ENCODE data around the gene KLHL41. TPM values are rescaled to one million over a fixed set of nuclear protein-coding genes. Genes with fewer than 3 reads are reported as not detected.

The KLHL41 gene
- total and polyA plus RNA-seq, 2 of the 13 experiments (the other 11 are each of a cell fraction or from before 2014, with no cell fraction given), result 0.07 to 0.31 TPM

DNA sequence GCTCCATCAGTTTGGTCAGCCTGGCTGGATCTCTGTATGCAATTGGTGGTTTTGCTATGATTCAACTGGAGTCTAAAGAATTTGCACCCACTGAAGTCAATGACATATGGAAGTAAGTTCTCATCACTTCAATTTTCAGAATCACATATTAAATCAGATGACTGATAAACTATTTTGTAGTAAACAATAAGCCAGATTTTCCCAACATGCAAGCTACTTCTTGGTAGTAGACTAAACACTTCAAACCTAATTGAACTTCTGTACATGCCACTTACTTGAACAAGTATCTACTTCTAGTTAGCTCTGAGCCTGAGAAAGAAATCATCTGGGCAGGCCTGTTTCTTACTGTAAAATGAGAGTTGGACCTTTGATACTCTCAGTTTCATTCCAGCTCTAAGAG, 11.4 kb downstream of the KLHL41 start:
- ChIA-PET CTCF (ENCODE audit: low intra/inter-chr PET ratio, low total read pairs) (no interaction called here), POLR2A (no interaction called here)
- no peak for FAIRE-seq

DNA sequence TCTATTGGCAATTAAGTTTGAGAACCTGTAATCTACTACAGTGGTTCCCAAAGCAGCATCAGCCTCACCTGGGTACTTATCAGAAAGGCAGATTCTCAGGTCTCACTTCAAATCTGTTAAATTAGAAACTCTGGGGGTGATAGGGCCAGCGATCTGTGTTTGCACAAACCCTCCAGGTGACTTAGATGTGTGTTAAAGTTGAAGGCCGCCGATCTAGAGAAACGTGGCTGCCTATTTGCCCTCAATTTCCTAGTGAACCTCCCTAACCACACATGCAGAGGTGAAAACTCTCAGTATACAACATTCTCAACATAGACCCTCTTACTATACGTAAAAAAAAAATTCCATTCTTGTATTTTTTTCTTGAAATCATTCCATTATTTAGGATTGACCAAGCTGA, 14.2 kb downstream of the KLHL41 start:
- H3K27me3 ChIP-seq (ENCODE audit: control insufficient read depth in 1 of 2, insufficient read depth in 2 of 2, low read length in 2 of 2), result no peaks in the 10 kb centered on the region
- POLR2A ChIA-PET, result no interaction called here
- no peak overlapping the region for H3K9ac ChIP-seq (ENCODE audit: insufficient read depth, low read depth, low read length)
- no peak overlapping the region for H2AFZ ChIP-seq (ENCODE audit: low read length)
- H3K9me3 ChIP-seq (ENCODE audit: low read length), result no peaks in the 10 kb centered on the region
- peaks cover 19% of the 10 kb centered on the region for H3K4me1 ChIP-seq (ENCODE audit: insufficient read depth, low read length)
- no peak overlapping the region for H3K4me3 ChIP-seq (replicated peaks in 1 of 3; ENCODE audit: insufficient read depth in 1 of 3, low read depth in 2 of 3, low read length in 3 of 3)
- FAIRE-seq (no peak), DNase-seq (ENCODE audit: low spot score) (peak; percentile 23), ATAC-seq (peak; percentile 31; the same call in 2 of the 3 replicates)
- WGBS (ENCODE audit: low lambda C conversion rate), result 18% methylated on average over 5 of the region's 5 CpGs
- CTCF ChIA-PET (ENCODE audit: low intra/inter-chr PET ratio, low total read pairs), result no interaction called here
- H4K20me1 ChIP-seq (ENCODE audit: insufficient read depth, low read length), result no peaks in the 10 kb centered on the region
- in situ Hi-C loops (cut with HindIII; ENCODE audit: extremely low pct_ligation_motif_present, low pct_unique_long_range_greater_than_20kb) (loop anchor here (10.0 kb wide), 1 partner anchor 151 kb away; no protein-coding TSS in a partner anchor), intact Hi-C loops (cut with micrococcal nuclease; ENCODE audit: unreplicated experiment) (loop anchor here (5.0 kb wide), 1 partner anchor 46 kb away; the partner anchor contains the start of gene BBS5)
- BruUV-seq (replicated peaks), result no TSS peak
- no peak overlapping the region for H3K27ac ChIP-seq (ENCODE audit: extremely low read length, insufficient read depth, low read length)
- H3K36me3 ChIP-seq (replicated peaks in 1 of 2; ENCODE audit: control insufficient read depth in 1 of 2, insufficient read depth in 2 of 2, low read length in 2 of 2), result no peaks in the 10 kb centered on the region
- peak overlapping the region; percentile 21 for H3K4me2 ChIP-seq (ENCODE audit: low read depth, low read length)
- H3K79me2 ChIP-seq (ENCODE audit: insufficient read depth, low read length), result no peaks in the 10 kb centered on the region
- TF ChIP-seq RXRB (CRISPR knock-in tag; IDR thresholded peaks at IDR 0.05; ENCODE audit: borderline replicate concordance), result peak; percentile 83
- 0 out of 2 replicates have a peak, but pooled peaks have one; percentile 30 for TF ChIP-seq ZMYM4 (CRISPR knock-in tag; IDR thresholded peaks at IDR 0.05)
- TF ChIP-seq, protein P1, sequence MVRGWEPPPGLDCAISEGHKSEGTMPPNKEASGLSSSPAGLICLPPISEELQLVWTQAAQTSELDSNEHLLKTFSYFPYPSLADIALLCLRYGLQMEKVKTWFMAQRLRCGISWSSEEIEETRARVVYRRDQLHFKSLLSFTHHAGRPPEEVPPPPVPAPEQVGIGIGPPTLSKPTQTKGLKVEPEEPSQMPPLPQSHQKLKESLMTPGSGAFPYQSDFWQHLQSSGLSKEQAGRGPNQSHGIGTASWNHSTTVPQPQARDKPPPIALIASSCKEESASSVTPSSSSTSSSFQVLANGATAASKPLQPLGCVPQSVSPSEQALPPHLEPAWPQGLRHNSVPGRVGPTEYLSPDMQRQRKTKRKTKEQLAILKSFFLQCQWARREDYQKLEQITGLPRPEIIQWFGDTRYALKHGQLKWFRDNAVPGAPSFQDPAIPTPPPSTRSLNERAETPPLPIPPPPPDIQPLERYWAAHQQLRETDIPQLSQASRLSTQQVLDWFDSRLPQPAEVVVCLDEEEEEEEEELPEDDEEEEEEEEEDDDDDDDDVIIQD (CRISPR knock-in tag; IDR thresholded peaks at IDR 0.05; ENCODE audit: low read depth), result peak; percentile 35; the same call in 1 of the 2 replicates
- no peak for TF ChIP-seq ZC3H13 (CRISPR knock-in tag; IDR thresholded peaks at IDR 0.05)
- no peak for TF ChIP-seq CBFB (CRISPR knock-in tag; IDR thresholded peaks at IDR 0.05)
- TF ChIP-seq PPARG (CRISPR knock-in tag; conservative IDR thresholded peaks at IDR 0.05), result peak; percentile 90
- TF ChIP-seq FOXK2 (IDR thresholded peaks at IDR 0.05), result no peak
- TF ChIP-seq, protein P2, sequence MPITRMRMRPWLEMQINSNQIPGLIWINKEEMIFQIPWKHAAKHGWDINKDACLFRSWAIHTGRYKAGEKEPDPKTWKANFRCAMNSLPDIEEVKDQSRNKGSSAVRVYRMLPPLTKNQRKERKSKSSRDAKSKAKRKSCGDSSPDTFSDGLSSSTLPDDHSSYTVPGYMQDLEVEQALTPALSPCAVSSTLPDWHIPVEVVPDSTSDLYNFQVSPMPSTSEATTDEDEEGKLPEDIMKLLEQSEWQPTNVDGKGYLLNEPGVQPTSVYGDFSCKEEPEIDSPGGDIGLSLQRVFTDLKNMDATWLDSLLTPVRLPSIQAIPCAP (CRISPR knock-in tag; IDR thresholded peaks at IDR 0.05; ENCODE audit: low read depth), result no peak
- no peak for TF ChIP-seq ZNF782 (CRISPR knock-in tag; IDR thresholded peaks at IDR 0.05; ENCODE audit: borderline replicate concordance)
- no peak for TF ChIP-seq ARNT2 (CRISPR knock-in tag; IDR thresholded peaks at IDR 0.05; ENCODE audit: low read depth)
- TF ChIP-seq ZNF547 (CRISPR knock-in tag; IDR thresholded peaks at IDR 0.05), result no peak
- 0 out of 2 replicates have a peak, but pooled peaks have one; percentile 22 for TF ChIP-seq RARA (CRISPR knock-in tag; IDR thresholded peaks at IDR 0.05)
- no peak for TF ChIP-seq TCF7 (IDR thresholded peaks at IDR 0.05; ENCODE audit: low read depth)
- TF ChIP-seq CC2D1A (CRISPR knock-in tag; IDR thresholded peaks at IDR 0.05), result no peak
- no peak for TF ChIP-seq CCAR2 (optimal IDR thresholded peaks at IDR 0.05; ENCODE audit: low read depth, low read length)
- TF ChIP-seq ZNF607 (CRISPR knock-in tag; IDR thresholded peaks at IDR 0.05; ENCODE audit: borderline replicate concordance), result no peak
- TF ChIP-seq ZKSCAN8 (CRISPR knock-in tag; IDR thresholded peaks at IDR 0.05; ENCODE audit: borderline replicate concordance), result no peak

More for the DNA sequence above, 11.4 kb downstream of the KLHL41 start:
- H3K4me3 ChIP-seq (replicated peaks in 1 of 3; ENCODE audit: insufficient read depth in 1 of 3, low read depth in 2 of 3, low read length in 3 of 3), result no peak overlapping the region
- H2AFZ ChIP-seq (ENCODE audit: low read length), result no peak overlapping the region
- no peaks in the 10 kb centered on the region for H3K9me3 ChIP-seq (ENCODE audit: low read length)
- no peaks in the 10 kb centered on the region for H3K27me3 ChIP-seq (ENCODE audit: control insufficient read depth in 1 of 2, insufficient read depth in 2 of 2, low read length in 2 of 2)
- no peak overlapping the region for H3K9ac ChIP-seq (ENCODE audit: insufficient read depth, low read depth, low read length)
- no peak for DNase-seq (ENCODE audit: low spot score)
- no peak overlapping the region for H3K27ac ChIP-seq (ENCODE audit: extremely low read length, insufficient read depth, low read length)
- H3K4me1 ChIP-seq (ENCODE audit: insufficient read depth, low read length), result peaks cover 19% of the 10 kb centered on the region
- in situ Hi-C loops (cut with HindIII; ENCODE audit: extremely low pct_ligation_motif_present, low pct_unique_long_range_greater_than_20kb), result loop anchor here (10.0 kb wide), 1 partner anchor 154 kb away; no protein-coding TSS in a partner anchor
- BruUV-seq (replicated peaks), result no TSS peak
- no peak for ATAC-seq
- no peaks in the 10 kb centered on the region for H3K79me2 ChIP-seq (ENCODE audit: insufficient read depth, low read length)
- intact Hi-C loops (cut with micrococcal nuclease; ENCODE audit: unreplicated experiment), result loop anchor here (5.0 kb wide), 1 partner anchor 44 kb away; the partner anchor contains the start of gene BBS5
- no peaks in the 10 kb centered on the region for H3K36me3 ChIP-seq (replicated peaks in 1 of 2; ENCODE audit: control insufficient read depth in 1 of 2, insufficient read depth in 2 of 2, low read length in 2 of 2)
- TF ChIP-seq KMT2B (CRISPR knock-in tag; IDR thresholded peaks at IDR 0.05) (no peak), ZNF484 (CRISPR knock-in tag; IDR thresholded peaks at IDR 0.05; ENCODE audit: borderline replicate concordance, low read depth) (no peak), ELF4 (CRISPR knock-in tag; IDR thresholded peaks at IDR 0.05; ENCODE audit: borderline replicate concordance) (no peak), SATB2 (CRISPR knock-in tag; IDR thresholded peaks at IDR 0.05) (no peak), SMARCC2 (IDR thresholded peaks at IDR 0.05) (no peak), STAT5B (CRISPR knock-in tag; IDR thresholded peaks at IDR 0.05) (no peak), CREB1 (IDR thresholded peaks at IDR 0.05) (no peak), CREB1 (CRISPR knock-in tag; IDR thresholded peaks at IDR 0.05) (no peak)
- no peak overlapping the region for H3K4me2 ChIP-seq (ENCODE audit: low read depth, low read length)
- no peaks in the 10 kb centered on the region for H4K20me1 ChIP-seq (ENCODE audit: insufficient read depth, low read length)

Data from HepG2 (cell line).